Spleen (tissue), 11 donors: ENCODE measurements around the gene MYO6. TPM values are rescaled to one million over a fixed set of nuclear protein-coding genes. Genes with fewer than 3 reads are reported as not detected.

Experiments
- DNase-seq: peaks from one replicate; pipeline ENCODE4 v3.0.0-alpha.2; 2020
- H3K27ac ChIP-seq, 8 donors: fragments of 200-600 bp; sonication (generic) in 7 of 8; 1 replicate in 4 of 8; 2 replicates in 4 of 8; pipeline versions ENCODE4 v1.5.0 to v1.8.0; 2016 to 2021; ENCODE audit warnings: inconsistent platforms in 4 of 8, mild to moderate bottlenecking in 4 of 8, moderate library complexity in 1 of 8
- H3K27me3 ChIP-seq, 7 donors: fragments of 200-600 bp; sonication (generic) in 6 of 7; replicated peaks in 1 of 7; 1 replicate in 4 of 7; 2 replicates in 3 of 7; pipeline versions ENCODE4 v1.5.0 to v1.8.0; 2016 to 2021; ENCODE audit warnings: inconsistent platforms in 3 of 7, mild to moderate bottlenecking in 1 of 7
- H3K36me3 ChIP-seq, 6 donors: fragments of 200-600 bp; sonication (generic) in 5 of 6; 1 replicate in 4 of 6; 2 replicates in 2 of 6; pipeline versions ENCODE4 v1.5.0 to v1.8.0; 2016 to 2021; ENCODE audit warnings: inconsistent platforms in 2 of 6
- H3K4me1 ChIP-seq, 6 donors: fragments of 200-600 bp; sonication (generic) in 5 of 6; 1 replicate in 3 of 6; 2 replicates in 3 of 6; pipeline versions ENCODE4 v1.5.0 to v1.8.0; 2016 to 2021; ENCODE audit warnings: inconsistent platforms in 3 of 6
- H3K4me3 ChIP-seq, 8 donors: fragments of 200-600 bp; sonication (generic) in 7 of 8; 1 replicate in 4 of 8; 2 replicates in 4 of 8; pipeline versions ENCODE4 v1.5.0 to v1.8.0; 2016 to 2021; ENCODE audit warnings: inconsistent platforms in 4 of 8, mild to moderate bottlenecking in 4 of 8, moderate library complexity in 2 of 8
- H3K9me3 ChIP-seq, 8 donors: fragments of 200-600 bp; sonication (generic) in 7 of 8; 1 replicate in 4 of 8; 2 replicates in 4 of 8; pipeline versions ENCODE4 v1.5.0 to v1.8.0; 2016 to 2021; ENCODE audit warnings: inconsistent platforms in 4 of 8
- CTCF ChIP-seq, 11 experiments: fragments of 200-600 bp in 7 of 11; fragments of 450-650 bp in 4 of 11; sonication (generic) in 4 of 11; IDR thresholded peaks in 8 of 11; conservative IDR thresholded peaks in 3 of 11; 1 replicate in 7 of 11; 2 replicates in 4 of 11; pipeline versions ENCODE4 v1.4.0 to v1.8.0; 2016 to 2021; ENCODE audit warnings: antibody characterized with exemption in 11 of 11, inconsistent platforms in 4 of 11, mild to moderate bottlenecking in 1 of 11
- POLR2A ChIP-seq, 3 donors: fragments of 450-650 bp; IDR thresholded peaks; one replicate each; pipeline ENCODE4 v1.5.1; 2017; ENCODE audit warnings: antibody characterized with exemption in 3 of 3, mild to moderate bottlenecking in 1 of 3
- POLR2AphosphoS5 ChIP-seq, 3 donors: sonication (generic); formaldehyde crosslinking; IDR thresholded peaks; one replicate each; pipeline ENCODE4 v1.5.1; 2017; ENCODE audit warnings: antibody characterized with exemption in 3 of 3
- WGBS, 5 donors: extraction: QIAGEN DNeasy Blood & Tissue Kit in 3 of 5; methylation state at CpG; one replicate each; pipeline versions ENCODE4 v1.1.5 to v1.1.7; 2013 to 2018; 5-methylcytosine and 5-hydroxymethylcytosine counted together
- intact Hi-C: fragments of 100-400 bp; cut with DNase I; formaldehyde crosslinking; loops from one replicate; pipeline ENCODE4 v1.15.0; 2023; ENCODE audit warnings: low total_unique reads
- polyA plus RNA-seq, 3 donors: library from polyadenylated mRNA; stranded (reverse); fragments of 200-250 nt; gene quantifications; one replicate each; pipeline ENCODE4 v1.2.1, GENCODE V29; 2013
- total RNA-seq, 7 donors: library from RNA; depleted of rRNA in 3 of 7; stranded (reverse); fragments of >200 nt in 3 of 7; fragmentation: NEBNext Ultra II Directional in 4 of 7; extraction: Animal tissue kit (Norgen Biotek cat#: 25700) in 4 of 7; gene quantifications; one replicate each; pipeline versions ENCODE4 v1.1.0 to v1.2.1, GENCODE V29; 2016 to 2021
- donor health status: healthy with polysubstance abuse.
- donor health status: DM: no; HTN: no; CAD: no; lungs with moderate emphysema.
- donor health status: DM: no; HTN: no; CAD: no.
- donor health status: Bipolar disorder and iron deficiency.
- donor health status: healthy.
- donor health status: DM: no; HTN: no; CAD: no.
- donor health status: DM: yes; HTN: yes; CAD: no.

Gene MYO6
- total and polyA plus RNA-seq, 10 donors = 4.2 to 29.1 (median 18.2) TPM

GRCh38 chr6:75762063-75762462 is 13.0 kb downstream of the MYO6 start:
- H3K4me3 ChIP-seq = no peak overlapping the region
- peaks cover 0 to 5% (median 0%) of the 10 kb centered on the region in 6 donors for H3K36me3 ChIP-seq
- H3K4me1 ChIP-seq = peaks cover 0 to 6% (median 0%) of the 10 kb centered on the region in 6 donors
- intact Hi-C loops = no loop called here
- H3K27me3 ChIP-seq = peaks cover 0 to 24% (median 0%) of the 10 kb centered on the region in 7 donors
- no peak for TF ChIP-seq POLR2AphosphoS5 (IDR thresholded peaks at IDR 0.05)
- no peak for TF ChIP-seq POLR2A (IDR thresholded peaks at IDR 0.05)
- TF ChIP-seq CTCF (IDR thresholded peaks at IDR 0.05 in 8 of 11, conservative IDR thresholded peaks at IDR 0.05 in 3 of 11) = no peak
- WGBS, 5 donors = 88 to 95% (median 94%) methylated on average over 8 of the region's 8 CpGs
- H3K9me3 ChIP-seq = no peaks in the 10 kb centered on the region
- DNase-seq = no peak
- no peak overlapping the region for H3K27ac ChIP-seq

- H3K9me3 ChIP-seq = no peaks in the 10 kb centered on the region
- H3K4me3 ChIP-seq = no peak overlapping the region
- no peak overlapping the region for H3K27ac ChIP-seq
- H3K4me1 ChIP-seq = no peaks in the 10 kb centered on the region
- intact Hi-C loops = no loop called here
- TF ChIP-seq CTCF (IDR thresholded peaks at IDR 0.05 in 8 of 11, conservative IDR thresholded peaks at IDR 0.05 in 3 of 11) (no peak), POLR2A (IDR thresholded peaks at IDR 0.05) (no peak), POLR2AphosphoS5 (IDR thresholded peaks at IDR 0.05) (no peak)
- DNase-seq = no peak
- H3K36me3 ChIP-seq = peaks cover 0 to 5% (median 0%) of the 10 kb centered on the region in 6 donors
- no peaks in the 10 kb centered on the region for H3K27me3 ChIP-seq
These were observed 17.3 kb downstream of the MYO6 start for GRCh38 chr6:75766387-75766786.

GRCh38 chr6:75770844-75771243 is 21.8 kb downstream of the MYO6 start:
- Histone ChIP-seq H3K27me3 (no peaks in the 10 kb centered on the region), H3K9me3 (no peaks in the 10 kb centered on the region), H3K27ac (no peak overlapping the region), H3K36me3 (no peaks in the 10 kb centered on the region), H3K4me3 (no peak overlapping the region), H3K4me1 (no peaks in the 10 kb centered on the region)
- intact Hi-C loops = no loop called here
- WGBS, 5 donors = 92 to 96% (median 95%) methylated on average over 5 of the region's 5 CpGs
- DNase-seq = no peak
- TF ChIP-seq POLR2AphosphoS5 (IDR thresholded peaks at IDR 0.05) (no peak), POLR2A (IDR thresholded peaks at IDR 0.05) (no peak), CTCF (IDR thresholded peaks at IDR 0.05 in 8 of 11, conservative IDR thresholded peaks at IDR 0.05 in 3 of 11) (no peak)

- intact Hi-C loops = no loop called here
- Histone ChIP-seq H3K4me1 (no peaks in the 10 kb centered on the region), H3K27ac (no peak overlapping the region), H3K36me3 (no peaks in the 10 kb centered on the region), H3K27me3 (no peaks in the 10 kb centered on the region), H3K9me3 (no peaks in the 10 kb centered on the region), H3K4me3 (no peak overlapping the region)
- no peak for DNase-seq
- TF ChIP-seq POLR2AphosphoS5 (IDR thresholded peaks at IDR 0.05) (no peak), CTCF (IDR thresholded peaks at IDR 0.05 in 8 of 11, conservative IDR thresholded peaks at IDR 0.05 in 3 of 11) (no peak), POLR2A (IDR thresholded peaks at IDR 0.05) (no peak)
- 80 to 98% (median 86%) methylated on average over 3 of the region's 3 CpGs for WGBS, 5 donors
These were observed 26.2 kb downstream of the MYO6 start for GRCh38 chr6:75775219-75775618.
